ENCODE results near the gene ACTN3. TPM values are rescaled to one million over a fixed set of nuclear protein-coding genes. Genes with fewer than 3 reads are reported as not detected.

The ACTN3 gene
- total RNA-seq, 1 experiment from 2014 or later: not detected

- CTCF ChIA-PET: no interaction called here
- no peaks in the 10 kb centered on the region for H3K9me3 Mint-ChIP-seq (ENCODE audit: low read depth, unreplicated experiment)
- no peaks in the 10 kb centered on the region for H3K36me3 Mint-ChIP-seq (ENCODE audit: insufficient read depth, unreplicated experiment)
- BruUV-seq (replicated peaks): no TSS peak
- H3K27me3 Mint-ChIP-seq (ENCODE audit: unreplicated experiment): peaks cover 64% of the 10 kb centered on the region
- H3K4me1 Mint-ChIP-seq (ENCODE audit: low read depth, unreplicated experiment): no peaks in the 10 kb centered on the region
- H3K27ac Mint-ChIP-seq (ENCODE audit: unreplicated experiment): no peak overlapping the region
- intact Hi-C loops (cut with micrococcal nuclease; ENCODE audit: unreplicated experiment): no loop called here
- no peak for DNase-seq
- H3K4me3 Mint-ChIP-seq (ENCODE audit: low read depth, unreplicated experiment): no peak overlapping the region
- TF ChIP-seq CTCF (IDR thresholded peaks at IDR 0.05; ENCODE audit: unreplicated experiment): no peak
Measured at GRCh38 chr11:66555416-66555815, 8.7 kb downstream of the ACTN3 start.

GRCh38 chr11:66556086-66556485 lies 9.4 kb downstream of the ACTN3 start:
- CTCF ChIA-PET: interaction anchor here (0.7 kb wide), 1 partner anchor 403 kb away, joined by 3 read pairs; no protein-coding TSS in a partner anchor

GRCh38 chr11:66557733-66558326 lies 11.1 kb downstream of the ACTN3 start:
- no peak for DNase-seq
- no peak overlapping the region for H3K4me3 Mint-ChIP-seq (ENCODE audit: low read depth, unreplicated experiment)
- no peaks in the 10 kb centered on the region for H3K9me3 Mint-ChIP-seq (ENCODE audit: low read depth, unreplicated experiment)
- no peaks in the 10 kb centered on the region for H3K36me3 Mint-ChIP-seq (ENCODE audit: insufficient read depth, unreplicated experiment)
- peaks cover 82% of the 10 kb centered on the region for H3K27me3 Mint-ChIP-seq (ENCODE audit: unreplicated experiment)
- intact Hi-C loops (cut with micrococcal nuclease; ENCODE audit: unreplicated experiment): no loop called here
- CTCF ChIA-PET: no interaction called here
- no TSS peak for BruUV-seq (replicated peaks)
- H3K4me1 Mint-ChIP-seq (ENCODE audit: low read depth, unreplicated experiment): no peaks in the 10 kb centered on the region
- TF ChIP-seq CTCF (IDR thresholded peaks at IDR 0.05; ENCODE audit: unreplicated experiment): no peak
- no peak overlapping the region for H3K27ac Mint-ChIP-seq (ENCODE audit: unreplicated experiment)

More at GRCh38 chr11:66556086-66556485, 9.4 kb downstream of the ACTN3 start:
- no peak for DNase-seq
- Mint-ChIP-seq H3K27me3 (ENCODE audit: unreplicated experiment) (peaks cover 68% of the 10 kb centered on the region), H3K36me3 (ENCODE audit: insufficient read depth, unreplicated experiment) (no peaks in the 10 kb centered on the region), H3K27ac (ENCODE audit: unreplicated experiment) (no peak overlapping the region), H3K9me3 (ENCODE audit: low read depth, unreplicated experiment) (no peaks in the 10 kb centered on the region), H3K4me3 (ENCODE audit: low read depth, unreplicated experiment) (no peak overlapping the region), H3K4me1 (ENCODE audit: low read depth, unreplicated experiment) (no peaks in the 10 kb centered on the region)
- intact Hi-C loops (cut with micrococcal nuclease; ENCODE audit: unreplicated experiment): no loop called here
- BruUV-seq (replicated peaks): no TSS peak
- TF ChIP-seq CTCF (IDR thresholded peaks at IDR 0.05; ENCODE audit: unreplicated experiment): no peak

- BruUV-seq (replicated peaks): no TSS peak
- H3K36me3 Mint-ChIP-seq (ENCODE audit: insufficient read depth, unreplicated experiment): no peaks in the 10 kb centered on the region
- DNase-seq: no peak
Measured at GRCh38 chr11:66559142-66559865, 12.6 kb downstream of the ACTN3 start.

More at GRCh38 chr11:66559142-66559865, 12.6 kb downstream of the ACTN3 start:
- H3K27me3 Mint-ChIP-seq (ENCODE audit: unreplicated experiment): peaks cover 92% of the 10 kb centered on the region
- H3K4me3 Mint-ChIP-seq (ENCODE audit: low read depth, unreplicated experiment): no peak overlapping the region
- H3K4me1 Mint-ChIP-seq (ENCODE audit: low read depth, unreplicated experiment): no peaks in the 10 kb centered on the region
- intact Hi-C loops (cut with micrococcal nuclease; ENCODE audit: unreplicated experiment): no loop called here
- no peak overlapping the region for H3K27ac Mint-ChIP-seq (ENCODE audit: unreplicated experiment)
- TF ChIP-seq CTCF (IDR thresholded peaks at IDR 0.05; ENCODE audit: unreplicated experiment): no peak
- CTCF ChIA-PET: interaction anchor here (0.6 kb wide), 1 partner anchor 323 kb away, joined by 3 read pairs; no protein-coding TSS in a partner anchor
- no peaks in the 10 kb centered on the region for H3K9me3 Mint-ChIP-seq (ENCODE audit: low read depth, unreplicated experiment)
